Suppressor macrophage treated with lipopolysaccharide for 4 hours (primary cell): ENCODE results near the gene SELPLG.
A peak's percentile ranks its signal among the peaks of the same experiment; 100 is the strongest.
"Not testable (repeated sequence)": the region's sequence is repeated elsewhere in the genome, so short reads cannot be mapped to it uniquely, and the experiment has no call there.

ENCODE experiments used
- DNase-seq: peaks from one replicate; pipeline ENCODE4 v3.0.0-alpha.2; 2020

Gene SELPLG

DNA sequence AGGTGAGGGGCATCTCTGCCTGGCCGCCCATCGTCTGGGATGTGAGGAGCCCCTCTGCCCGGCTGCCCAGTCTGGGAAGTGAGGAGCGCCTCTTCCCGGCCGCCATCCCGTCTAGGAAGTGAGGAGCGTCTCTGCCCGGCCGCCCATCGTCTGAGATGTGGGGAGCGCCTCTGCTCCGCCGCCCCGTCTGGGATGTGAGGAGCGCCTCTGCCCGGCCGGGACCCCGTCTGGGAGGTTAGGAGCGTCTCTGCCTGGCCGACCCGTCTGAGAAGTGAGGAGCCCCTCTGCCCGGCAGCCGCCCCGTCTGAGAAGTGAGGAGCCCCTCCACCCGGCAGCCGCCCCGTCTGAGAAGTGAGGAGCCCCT is 22.1 kb upstream of the SELPLG start:
- DNase-seq, result not testable (repeated sequence)

DNA sequence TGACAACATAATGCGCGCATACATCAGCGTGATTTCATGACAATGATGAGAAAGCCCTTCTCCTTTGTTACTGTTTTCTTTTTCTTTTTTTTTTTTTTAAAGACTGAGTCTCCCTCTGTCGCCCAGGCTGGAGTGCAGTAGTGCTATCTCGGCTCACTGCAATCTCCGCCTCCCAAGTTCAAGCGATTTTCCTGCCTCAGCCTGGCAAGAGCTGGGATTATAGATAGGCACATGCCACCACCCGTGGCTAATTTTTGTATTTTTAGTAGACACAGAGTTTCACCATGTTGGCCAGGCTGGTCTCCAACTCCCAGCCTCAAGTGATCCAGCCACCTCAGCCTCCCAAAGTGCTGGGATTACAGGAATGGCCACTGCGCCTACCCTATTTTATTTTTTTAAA is 20.9 kb upstream of the SELPLG start:
- not testable (repeated sequence) for DNase-seq

DNA sequence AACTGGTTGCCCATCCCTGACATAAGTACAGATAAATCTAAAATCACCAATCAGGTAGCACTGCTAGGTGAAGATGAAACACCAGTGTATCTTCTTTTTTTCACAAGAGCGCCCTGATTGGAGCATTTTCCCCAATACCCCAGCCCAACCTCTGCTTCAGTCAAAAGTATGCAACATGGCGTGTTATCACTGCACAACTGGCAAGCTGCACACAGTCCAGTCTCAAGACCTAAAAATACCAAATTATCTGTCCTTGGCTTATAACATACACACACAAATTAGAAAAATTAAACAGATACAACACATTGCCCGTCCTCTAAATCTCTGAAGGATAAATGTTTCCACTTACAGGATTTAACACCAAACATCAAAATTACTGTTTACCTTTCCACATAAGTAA is 20.2 kb upstream of the SELPLG start:
- DNase-seq, result no peak

DNA sequence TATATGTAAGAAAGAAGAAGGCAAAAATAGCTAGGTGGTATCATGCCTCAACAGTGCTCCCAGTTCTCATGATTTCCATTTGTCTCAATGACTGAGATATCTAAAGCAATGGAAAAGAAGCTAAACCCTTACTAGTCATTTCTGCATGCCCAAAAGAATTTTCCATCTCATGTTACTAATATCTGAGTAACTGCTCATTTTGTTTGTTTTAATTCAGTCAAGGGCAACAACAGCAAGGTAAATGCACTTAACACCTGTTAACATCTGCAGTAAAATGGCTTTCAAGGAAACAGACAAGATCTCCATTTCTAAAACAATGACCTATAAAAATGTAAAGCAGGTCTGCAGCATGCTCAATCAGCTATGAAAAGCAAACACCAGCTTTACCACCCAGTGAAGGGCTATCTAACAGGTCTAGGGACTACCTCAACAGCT is 19.4 kb upstream of the SELPLG start:
- no peak for DNase-seq

DNA sequence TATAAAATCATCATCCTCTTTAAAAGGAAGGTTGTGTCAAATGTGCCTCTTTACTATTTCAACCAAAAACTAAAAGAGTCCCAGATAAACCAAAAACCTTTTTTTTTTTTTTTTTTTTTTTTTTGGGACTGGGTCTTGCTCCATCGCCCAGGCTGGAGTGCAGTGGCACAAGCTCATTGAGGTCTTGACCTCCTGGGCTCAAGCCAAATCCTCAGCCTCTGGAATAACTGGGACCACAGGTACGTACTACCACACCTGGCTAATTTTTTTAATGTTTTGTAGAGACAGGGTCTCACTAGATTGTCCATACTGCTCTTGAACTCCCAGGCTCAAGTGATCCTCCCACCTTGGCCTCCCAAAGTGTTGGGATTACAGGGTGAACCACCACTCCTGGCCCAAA is 16.4 kb upstream of the SELPLG start:
- DNase-seq, result no peak

DNA sequence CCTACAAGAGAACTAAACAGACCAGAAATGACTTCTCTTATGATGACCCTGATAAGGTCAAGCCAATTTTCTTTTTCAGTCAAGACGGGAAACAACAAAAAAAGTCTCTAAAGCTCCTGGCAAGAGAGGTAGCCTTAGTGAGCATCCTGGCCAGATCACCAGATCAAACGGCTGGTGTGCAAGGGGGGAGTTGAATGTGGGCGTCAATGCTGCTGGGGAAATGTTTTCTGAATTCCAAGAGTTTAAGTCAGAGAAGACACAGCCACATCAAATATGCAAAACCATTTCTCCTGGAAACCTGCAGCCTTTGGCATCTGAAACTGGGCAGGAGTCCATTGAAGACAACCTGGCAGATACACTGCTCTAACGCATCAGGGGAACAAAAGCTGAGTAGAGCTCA is 16.0 kb upstream of the SELPLG start:
- no peak for DNase-seq

DNA sequence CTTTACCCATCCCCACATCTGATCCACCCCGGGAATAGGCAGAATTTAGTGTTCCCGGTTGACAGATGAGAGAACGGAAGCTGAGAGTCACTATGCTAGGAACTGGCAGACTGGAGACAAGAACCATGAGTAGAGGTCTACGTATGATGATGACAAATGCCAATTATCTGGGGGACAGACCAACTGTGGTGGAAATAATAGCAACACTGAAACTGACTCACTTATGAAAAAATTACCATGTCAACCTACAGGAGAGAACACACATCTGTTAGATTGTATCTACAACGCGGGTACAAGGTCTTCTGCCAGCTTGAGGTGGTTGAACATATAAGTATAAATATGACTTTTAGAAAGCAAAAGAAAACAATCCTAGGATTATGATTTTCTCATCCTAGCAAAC is 15.4 kb upstream of the SELPLG start:
- no peak for DNase-seq

DNA sequence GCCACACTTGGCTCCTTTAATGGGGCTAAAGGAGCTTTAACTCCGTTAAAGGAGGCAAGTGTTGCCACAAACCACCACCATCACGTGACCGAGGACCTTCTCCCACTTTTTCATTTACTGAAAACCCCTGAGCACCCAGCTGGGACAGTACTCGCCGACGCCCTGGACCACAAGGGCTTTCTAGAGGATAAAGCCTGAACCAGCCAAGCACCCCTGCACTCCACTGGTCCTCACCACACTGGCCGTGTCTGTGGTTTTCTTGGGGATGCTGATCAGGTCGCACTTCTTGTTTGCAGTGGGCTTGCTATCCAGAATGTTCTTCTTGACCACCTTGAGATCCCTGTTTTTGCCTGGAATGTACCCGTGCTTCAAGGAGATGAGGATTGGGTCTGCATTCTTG is 14.7 kb upstream of the SELPLG start:
- no peak for DNase-seq

DNA sequence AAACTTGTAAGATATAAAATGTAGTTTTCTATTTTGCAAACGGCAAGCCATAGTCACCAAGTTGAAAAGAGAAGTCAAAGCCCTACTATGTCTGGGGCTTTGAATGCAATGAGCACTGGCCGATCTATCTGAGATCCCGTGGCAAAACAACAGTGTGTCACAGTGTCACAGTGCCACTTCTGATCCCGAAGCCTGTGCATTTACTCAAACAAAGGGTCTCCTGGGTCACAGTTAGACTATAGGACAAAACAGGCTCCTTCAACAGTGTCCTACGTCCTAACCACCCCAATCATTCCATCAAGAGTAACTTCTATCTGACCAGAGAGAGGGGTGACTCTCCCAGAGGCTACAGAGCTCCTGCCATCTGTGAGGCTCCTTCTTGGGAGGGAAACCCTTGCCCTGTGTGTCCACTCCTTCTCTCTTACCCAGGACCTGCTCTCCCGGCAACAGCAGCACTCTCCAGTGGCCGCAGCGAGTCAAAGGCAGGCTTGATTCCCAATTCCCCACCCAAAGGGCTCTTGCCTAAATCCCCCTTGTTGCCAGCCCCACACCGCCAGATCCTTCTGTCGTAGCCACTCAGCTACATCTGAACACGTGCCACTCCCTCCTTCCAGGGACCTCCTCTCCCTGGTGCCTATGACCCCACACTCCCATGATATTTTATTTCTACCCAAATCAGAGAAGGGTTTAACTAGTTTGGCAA is 14.0 kb upstream of the SELPLG start:
- DNase-seq, result no peak

DNA sequence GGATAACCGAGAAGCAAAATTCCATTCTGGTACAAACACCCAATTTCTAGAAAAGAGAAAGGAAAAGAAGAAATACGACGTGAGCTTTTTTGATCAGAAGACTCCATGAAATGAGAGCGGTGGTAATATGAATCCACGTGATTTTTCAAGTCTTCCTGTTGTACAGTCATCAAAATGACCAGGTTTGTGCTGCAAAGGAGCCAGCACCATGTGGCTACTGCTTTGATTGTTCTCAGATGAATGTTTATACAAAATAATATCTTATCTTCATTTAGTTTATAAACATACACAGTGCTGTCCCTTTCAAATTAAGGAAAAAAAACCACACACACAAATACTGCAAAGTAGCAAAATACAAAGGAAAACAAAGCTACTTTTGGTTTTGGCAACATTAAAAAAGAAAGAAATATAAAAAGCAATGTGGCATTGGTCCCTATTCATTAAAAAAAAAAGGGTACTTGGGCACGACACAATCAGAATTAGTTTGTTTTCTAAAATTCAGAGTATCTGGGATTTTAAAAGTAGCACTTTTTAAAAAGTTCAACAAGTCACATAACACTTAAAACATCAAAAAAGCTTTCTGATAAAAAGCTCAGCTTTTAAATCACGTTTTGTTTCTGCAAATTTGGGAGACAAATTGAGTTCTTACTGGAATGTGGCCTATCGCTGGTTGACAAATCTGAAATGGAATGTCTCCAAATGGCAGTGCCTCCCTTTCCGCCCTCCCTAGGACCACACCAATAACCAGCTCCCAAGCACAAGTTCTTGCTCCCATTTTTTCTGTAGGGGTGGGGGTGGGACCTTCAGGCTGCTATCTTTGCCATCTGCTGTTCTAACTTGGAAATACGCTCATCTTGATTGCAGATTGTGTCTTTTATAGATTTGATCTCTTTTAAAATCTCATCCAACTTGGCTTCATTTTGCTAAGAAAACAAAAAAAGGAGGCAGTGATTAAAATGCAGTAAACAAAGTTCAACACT is 13.2 kb upstream of the SELPLG start:
- peak; percentile 17 for DNase-seq

DNA sequence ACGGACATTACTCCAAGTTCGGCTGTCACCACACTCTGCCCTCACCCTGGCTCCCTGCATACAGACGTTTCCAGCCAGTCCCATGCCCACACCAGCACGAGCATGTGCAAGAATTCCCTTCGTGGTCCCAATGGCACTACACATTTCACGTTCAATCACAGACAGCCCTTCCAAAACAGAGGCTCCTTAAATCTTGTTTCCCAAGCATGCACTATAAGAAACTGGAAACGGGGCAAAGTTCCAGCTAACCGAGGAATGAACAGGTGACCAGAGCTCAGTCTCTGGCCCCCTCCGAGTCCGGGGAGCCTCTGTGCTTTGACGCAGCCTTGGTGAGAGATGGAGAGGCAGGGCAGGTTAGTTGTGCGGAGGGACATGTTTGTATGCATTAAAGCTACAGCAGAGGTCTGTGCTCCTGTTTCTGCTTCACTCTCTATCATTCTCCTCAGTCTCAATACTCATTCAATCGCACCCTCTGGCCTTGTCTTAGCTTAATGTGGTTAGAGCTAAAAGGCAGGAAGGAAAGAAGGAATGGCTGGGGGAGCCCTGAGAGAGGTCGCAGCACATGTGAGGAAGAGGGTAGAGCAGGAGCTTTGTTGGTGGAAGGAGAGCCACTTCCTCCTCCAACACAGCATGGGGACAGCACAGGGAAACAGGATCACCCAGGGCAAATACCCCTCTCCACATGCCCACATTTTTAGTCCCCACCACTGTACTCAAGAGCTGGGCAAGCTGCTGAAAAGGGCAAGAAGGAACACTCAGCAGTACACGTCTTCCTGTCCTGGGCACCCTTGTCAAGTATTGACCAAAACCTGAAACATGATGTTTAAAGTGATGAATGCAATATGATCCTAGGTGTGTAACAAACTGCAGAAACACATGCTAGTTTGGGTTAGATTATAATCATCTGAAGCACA is 12.2 kb upstream of the SELPLG start:
- no peak for DNase-seq

DNA sequence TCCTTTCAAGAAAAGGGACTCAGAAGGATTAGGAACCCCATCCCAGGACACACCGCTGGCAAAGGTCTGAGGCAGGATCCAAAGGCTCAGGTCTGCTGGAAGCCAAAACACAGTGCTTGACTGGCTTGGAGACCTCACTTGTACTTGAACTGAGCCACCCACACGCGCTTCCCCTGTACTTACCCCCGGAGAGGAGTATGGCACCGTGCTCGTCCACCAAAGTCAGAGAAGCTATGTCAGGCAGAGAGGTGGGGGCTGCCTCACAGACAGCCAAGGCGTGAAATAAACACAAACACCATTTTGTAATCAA is 11.1 kb upstream of the SELPLG start:
- DNase-seq, result no peak

DNA sequence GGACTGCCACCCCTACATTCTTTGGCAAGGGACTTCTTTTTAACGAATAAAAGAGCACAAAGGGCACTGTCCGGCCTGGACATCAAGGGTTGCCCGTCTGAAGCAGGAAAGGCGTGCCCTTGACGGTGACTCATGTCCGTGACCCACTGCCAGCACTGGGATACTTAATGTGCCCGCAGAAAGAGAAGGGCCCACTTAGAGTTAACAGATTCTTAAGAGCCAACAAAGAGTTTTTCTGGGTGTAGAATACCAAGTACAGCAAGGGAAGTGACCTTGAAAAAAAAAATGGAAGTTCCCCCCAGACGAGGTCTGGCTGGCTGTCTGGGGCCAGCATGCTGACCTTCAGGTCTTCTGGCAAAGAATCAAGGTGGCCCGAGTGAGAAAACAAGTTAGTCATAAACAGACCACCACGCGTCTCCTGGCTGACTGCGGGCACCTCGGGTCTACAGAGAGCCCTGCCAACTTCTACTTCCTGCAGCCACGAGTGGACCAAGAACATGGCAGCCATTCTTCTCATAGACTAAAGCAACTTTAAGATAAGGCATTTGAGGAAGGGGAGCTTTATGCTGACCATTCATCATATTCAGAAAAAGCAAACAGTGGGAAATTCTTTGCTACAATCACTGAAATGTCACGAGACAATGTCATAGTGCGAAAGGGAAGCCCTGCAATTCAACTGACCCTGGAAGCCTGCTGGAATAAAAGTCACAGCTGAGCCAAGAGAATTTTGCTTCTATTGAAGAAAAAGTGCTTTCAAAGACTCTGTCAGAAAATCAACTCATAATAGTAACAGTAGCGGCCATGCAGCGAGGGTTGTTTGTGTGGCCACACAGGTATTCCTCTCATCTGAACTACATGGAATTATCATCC is 10.5 kb upstream of the SELPLG start:
- peak; percentile 37 for DNase-seq

DNA sequence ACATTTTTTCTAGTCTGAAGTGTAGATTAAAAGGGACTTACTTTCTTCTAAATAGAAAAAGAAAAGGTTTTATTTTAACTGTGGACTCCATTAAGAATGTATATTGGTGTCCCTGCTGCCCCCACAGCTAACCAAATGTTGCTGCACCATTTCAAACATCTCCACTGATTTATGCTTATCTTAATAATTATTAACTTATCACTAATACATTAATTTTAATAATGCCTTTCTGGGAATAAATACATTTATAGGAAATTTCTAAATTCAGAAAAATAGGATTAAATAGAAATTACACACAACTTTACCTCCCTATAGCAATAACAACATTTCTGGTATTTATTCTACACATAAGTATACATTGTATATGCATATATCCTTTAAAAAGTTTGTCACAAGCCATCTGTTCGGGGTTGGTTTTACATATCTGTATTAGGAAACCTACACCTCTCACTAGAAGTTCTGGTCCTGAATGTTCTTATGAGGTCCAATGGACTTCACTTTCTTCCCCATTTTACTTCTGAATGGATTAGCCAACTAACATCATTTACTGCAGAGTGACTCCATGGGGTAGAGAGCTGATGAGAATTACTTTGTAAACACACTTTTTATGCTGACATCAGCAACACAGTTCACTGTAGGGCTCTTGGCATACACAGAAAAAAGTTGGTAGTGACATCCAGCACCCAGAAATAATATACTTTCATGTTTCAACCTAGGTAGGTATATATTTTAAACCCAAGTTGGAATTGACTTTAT is 9.4 kb upstream of the SELPLG start:
- DNase-seq, result no peak

DNA sequence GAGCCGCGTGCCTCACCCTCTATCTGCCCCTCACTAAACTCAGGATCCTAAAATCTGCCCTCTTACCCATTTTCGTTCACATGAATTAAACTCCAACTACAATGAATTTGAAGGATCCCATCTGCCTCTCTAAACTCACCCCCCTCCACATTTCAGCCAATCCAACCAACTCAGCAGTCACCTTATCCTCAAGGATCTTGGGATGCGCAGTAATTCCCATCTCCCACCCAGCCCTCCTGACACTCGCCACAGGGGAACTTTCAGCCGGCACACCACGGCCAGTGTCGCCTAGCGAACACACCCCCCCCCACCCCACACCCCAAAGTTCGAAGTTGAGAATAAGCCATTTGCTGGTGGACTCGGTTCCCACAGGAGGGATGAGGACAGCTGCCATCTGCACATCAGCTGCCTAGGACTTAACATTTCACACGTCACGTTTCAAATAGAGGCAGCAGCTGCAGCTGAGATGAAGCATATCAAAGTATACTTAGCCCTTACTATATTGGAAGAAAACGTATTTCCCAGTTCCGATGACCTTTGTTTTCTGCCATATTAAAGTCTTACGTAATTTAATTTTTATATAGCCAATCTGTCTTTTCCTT is 8.7 kb upstream of the SELPLG start:
- DNase-seq, result no peak

DNA sequence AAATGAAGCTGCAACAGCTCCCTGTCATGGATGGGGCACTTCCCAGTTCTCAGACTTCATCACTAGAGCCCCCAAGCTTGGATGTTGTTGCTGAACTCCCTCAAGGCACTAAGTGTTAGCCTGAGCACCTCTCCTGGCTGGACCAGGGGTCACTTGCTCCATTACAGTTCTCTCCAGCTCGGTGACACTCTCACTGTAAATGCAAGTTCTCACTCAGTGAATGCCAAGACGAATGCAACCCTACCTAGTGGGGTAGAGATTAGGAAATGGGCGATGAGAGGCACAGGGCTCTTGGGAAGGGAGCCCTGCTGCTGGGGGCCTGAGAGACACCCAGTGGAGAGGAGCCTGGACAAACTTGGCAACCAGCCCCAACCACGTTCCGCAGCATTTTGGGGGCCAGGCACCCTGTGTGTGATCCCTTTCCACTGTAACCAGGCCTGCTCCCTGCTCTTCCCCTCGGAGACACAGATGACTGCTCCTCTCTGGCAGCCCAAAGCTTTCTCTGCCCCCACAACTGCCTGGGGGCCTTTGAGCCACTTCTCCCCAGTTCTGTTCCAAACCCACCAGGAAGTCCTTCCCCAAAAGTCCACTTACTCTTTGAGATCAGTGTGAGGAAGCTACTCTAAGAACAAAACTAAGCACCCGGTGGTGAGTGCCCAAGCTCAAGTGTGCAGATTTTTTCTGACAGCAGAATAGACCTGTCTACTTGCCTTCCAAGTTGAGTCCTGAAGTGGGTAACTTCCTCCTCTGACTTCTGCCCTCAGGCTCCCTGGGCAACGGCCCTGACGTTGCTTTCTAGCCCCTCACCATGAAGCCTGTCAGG is 8.0 kb upstream of the SELPLG start:
- DNase-seq, result peak; percentile 24

DNA sequence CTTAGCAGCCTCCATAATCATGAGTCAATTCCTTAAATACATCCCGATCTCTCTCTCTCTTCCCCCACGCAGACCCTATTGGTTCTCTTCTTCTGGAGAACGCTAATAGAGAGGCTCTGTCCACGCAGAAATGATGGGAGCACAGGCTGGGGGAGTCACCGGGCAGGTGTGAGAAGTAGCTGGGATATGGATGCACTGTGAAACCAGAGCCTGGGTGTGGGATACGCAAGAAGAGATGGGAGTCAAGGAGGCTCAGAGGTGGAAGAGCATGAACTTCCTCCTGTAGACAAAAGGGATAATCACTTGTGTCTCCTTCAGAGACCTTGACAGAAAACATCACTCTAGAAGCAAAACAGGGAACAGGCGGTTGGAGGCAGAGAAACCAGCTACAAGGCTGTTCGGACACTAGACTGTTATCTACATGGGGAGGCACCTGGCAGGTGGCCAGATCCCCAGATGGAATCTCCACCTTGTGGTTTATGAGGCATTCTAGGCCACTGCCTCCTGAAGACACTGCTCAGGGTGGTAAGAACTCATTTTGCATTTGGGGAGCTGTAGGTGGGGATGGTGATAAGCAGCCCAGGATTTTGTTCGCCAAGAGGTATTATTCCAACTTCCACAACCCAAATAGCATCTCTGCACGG is 7.2 kb upstream of the SELPLG start:
- no peak for DNase-seq

DNA sequence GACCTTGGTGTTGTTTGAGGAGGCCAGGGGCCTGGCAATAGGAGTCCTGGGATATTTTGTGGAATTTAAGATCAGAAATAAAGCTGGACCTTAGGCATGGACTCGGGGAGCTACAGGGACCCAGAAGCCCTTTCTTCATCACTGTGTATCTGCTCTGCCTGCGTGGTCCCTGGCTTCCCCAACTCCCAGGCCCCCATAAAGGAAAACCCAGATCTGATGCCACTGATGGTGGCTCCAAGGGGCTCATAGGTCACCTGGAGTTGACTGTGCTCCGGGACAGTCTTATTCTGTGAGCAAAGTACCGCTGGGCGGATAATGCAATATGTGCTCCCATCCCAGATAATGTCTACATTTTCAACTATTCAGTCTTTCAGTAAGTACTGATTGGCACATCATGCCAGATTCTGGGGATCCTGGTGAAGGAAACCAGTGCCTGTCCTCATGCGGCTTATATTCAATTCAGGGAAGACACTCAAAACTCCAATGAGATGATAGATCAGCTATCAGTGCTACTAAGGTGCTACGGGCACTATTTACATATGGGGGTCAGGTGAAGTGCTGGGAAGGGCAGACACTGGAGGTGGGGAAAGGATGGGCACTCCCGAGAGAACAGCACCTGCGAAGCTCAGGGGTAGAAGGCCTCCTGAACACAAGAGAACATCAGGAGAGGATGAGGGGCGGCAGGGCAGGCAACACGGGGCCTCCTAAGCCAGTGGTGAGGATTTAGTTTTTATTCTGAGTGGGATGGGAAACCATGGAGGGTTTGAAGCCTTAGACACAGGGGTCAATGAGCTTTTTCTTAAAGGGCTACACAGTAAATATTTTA is 5.5 kb upstream of the SELPLG start:
- DNase-seq, result no peak
